ENCODE data around the gene TTLL11. TPM values are rescaled to one million over a fixed set of nuclear protein-coding genes. Genes with fewer than 3 reads are reported as not detected.

TTLL11 gene
- total and polyA plus RNA-seq, 4 donors, result 1.4 to 4.5 (median 3.6) TPM

- Histone ChIP-seq H3K4me3 (ENCODE audit: low read depth in 1 of 3, low read length in 3 of 3) (no peak overlapping the region), H3K9ac (ENCODE audit: low read depth in 1 of 2, low read length in 2 of 2) (no peak overlapping the region), H3K27ac (ENCODE audit: low read depth in 1 of 2, low read length in 2 of 2) (no peak overlapping the region), H3K4me1 (ENCODE audit: control insufficient read depth in 4 of 4, insufficient read depth in 4 of 4, low read length in 3 of 4) (peaks cover 0 to 8% (median 6%) of the 10 kb centered on the region in 4 donors), H3K36me3 (ENCODE audit: control insufficient read depth in 4 of 4, insufficient read depth in 3 of 4, low read depth in 1 of 4, low read length in 3 of 4) (peaks cover 0 to 10% (median 5%) of the 10 kb centered on the region in 4 donors), H3K9me3 (ENCODE audit: control insufficient read depth in 4 of 4, low read length in 3 of 4) (no peaks in the 10 kb centered on the region), H3K27me3 (ENCODE audit: control insufficient read depth in 4 of 4, insufficient read depth in 4 of 4, low read length in 3 of 4) (no peaks in the 10 kb centered on the region)
- 94% methylated on average over 11 of the region's 11 CpGs for WGBS
- TF ChIP-seq CTCF (IDR thresholded peaks at IDR 0.05; ENCODE audit: low read depth, low read length, missing input control) (peak; percentile 1), RAD21 (IDR thresholded peaks at IDR 0.05) (no peak)
- DNase-seq (ENCODE audit: low spot score), result no peak
Measured at GRCh38 chr9:121785673-121786542, 307.2 kb downstream of the TTLL11 start.

GRCh38 chr9:121784731-121785411 lies 308.2 kb downstream of the TTLL11 start:
- Histone ChIP-seq H3K27ac (ENCODE audit: low read depth in 1 of 2, low read length in 2 of 2) (no peak overlapping the region), H3K4me1 (ENCODE audit: control insufficient read depth in 4 of 4, insufficient read depth in 4 of 4, low read length in 3 of 4) (peaks cover 0 to 8% (median 6%) of the 10 kb centered on the region in 4 donors), H3K4me3 (ENCODE audit: low read depth in 1 of 3, low read length in 3 of 3) (no peak overlapping the region), H3K27me3 (ENCODE audit: control insufficient read depth in 4 of 4, insufficient read depth in 4 of 4, low read length in 3 of 4) (no peaks in the 10 kb centered on the region), H3K36me3 (ENCODE audit: control insufficient read depth in 4 of 4, insufficient read depth in 3 of 4, low read depth in 1 of 4, low read length in 3 of 4) (peaks cover 0 to 10% (median 5%) of the 10 kb centered on the region in 4 donors), H3K9ac (ENCODE audit: low read depth in 1 of 2, low read length in 2 of 2) (no peak overlapping the region), H3K9me3 (ENCODE audit: control insufficient read depth in 4 of 4, low read length in 3 of 4) (no peaks in the 10 kb centered on the region)
- no peak for TF ChIP-seq FOXA1 (IDR thresholded peaks at IDR 0.05)
- TF ChIP-seq HNF4G (IDR thresholded peaks at IDR 0.05), result no peak
- TF ChIP-seq JUND (IDR thresholded peaks at IDR 0.05), result no peak
- no peak for DNase-seq (ENCODE audit: low spot score)
- 92% methylated on average over 17 of the region's 17 CpGs for WGBS

- H3K36me3 ChIP-seq (ENCODE audit: control insufficient read depth in 4 of 4, insufficient read depth in 3 of 4, low read depth in 1 of 4, low read length in 3 of 4), result peaks cover 0 to 10% (median 5%) of the 10 kb centered on the region in 4 donors
- no peak overlapping the region for H3K9ac ChIP-seq (ENCODE audit: low read depth in 1 of 2, low read length in 2 of 2)
- no peak for DNase-seq (ENCODE audit: low spot score)
- peaks cover 0 to 8% (median 6%) of the 10 kb centered on the region in 4 donors for H3K4me1 ChIP-seq (ENCODE audit: control insufficient read depth in 4 of 4, insufficient read depth in 4 of 4, low read length in 3 of 4)
- no peaks in the 10 kb centered on the region for H3K27me3 ChIP-seq (ENCODE audit: control insufficient read depth in 4 of 4, insufficient read depth in 4 of 4, low read length in 3 of 4)
- no peaks in the 10 kb centered on the region for H3K9me3 ChIP-seq (ENCODE audit: control insufficient read depth in 4 of 4, low read length in 3 of 4)
- TF ChIP-seq HNF4G (IDR thresholded peaks at IDR 0.05) (no peak), CTCF (IDR thresholded peaks at IDR 0.05; ENCODE audit: low read depth, low read length, missing input control) (no peak), ZBTB33 (IDR thresholded peaks at IDR 0.05) (no peak), TAF1 (conservative IDR thresholded peaks at IDR 0.05) (no peak), EGR1 (IDR thresholded peaks at IDR 0.05; ENCODE audit: low read depth in 2 of 2) (no peak), SP1 (IDR thresholded peaks at IDR 0.05) (no peak), JUND (IDR thresholded peaks at IDR 0.05) (no peak), MAX (IDR thresholded peaks at IDR 0.05) (no peak), FOXA1 (IDR thresholded peaks at IDR 0.05) (no peak), ATF3 (IDR thresholded peaks at IDR 0.05) (no peak), HNF4A (conservative IDR thresholded peaks at IDR 0.05) (no peak)
- WGBS, result 92% methylated on average over 26 of the region's 26 CpGs
- H3K27ac ChIP-seq (ENCODE audit: low read depth in 1 of 2, low read length in 2 of 2), result no peak overlapping the region
- H3K4me3 ChIP-seq (ENCODE audit: low read depth in 1 of 3, low read length in 3 of 3), result no peak overlapping the region
Measured at GRCh38 chr9:121783521-121784507, 309.3 kb downstream of the TTLL11 start.
